ENCODE measurements around the gene ENTPD8.

DNA sequence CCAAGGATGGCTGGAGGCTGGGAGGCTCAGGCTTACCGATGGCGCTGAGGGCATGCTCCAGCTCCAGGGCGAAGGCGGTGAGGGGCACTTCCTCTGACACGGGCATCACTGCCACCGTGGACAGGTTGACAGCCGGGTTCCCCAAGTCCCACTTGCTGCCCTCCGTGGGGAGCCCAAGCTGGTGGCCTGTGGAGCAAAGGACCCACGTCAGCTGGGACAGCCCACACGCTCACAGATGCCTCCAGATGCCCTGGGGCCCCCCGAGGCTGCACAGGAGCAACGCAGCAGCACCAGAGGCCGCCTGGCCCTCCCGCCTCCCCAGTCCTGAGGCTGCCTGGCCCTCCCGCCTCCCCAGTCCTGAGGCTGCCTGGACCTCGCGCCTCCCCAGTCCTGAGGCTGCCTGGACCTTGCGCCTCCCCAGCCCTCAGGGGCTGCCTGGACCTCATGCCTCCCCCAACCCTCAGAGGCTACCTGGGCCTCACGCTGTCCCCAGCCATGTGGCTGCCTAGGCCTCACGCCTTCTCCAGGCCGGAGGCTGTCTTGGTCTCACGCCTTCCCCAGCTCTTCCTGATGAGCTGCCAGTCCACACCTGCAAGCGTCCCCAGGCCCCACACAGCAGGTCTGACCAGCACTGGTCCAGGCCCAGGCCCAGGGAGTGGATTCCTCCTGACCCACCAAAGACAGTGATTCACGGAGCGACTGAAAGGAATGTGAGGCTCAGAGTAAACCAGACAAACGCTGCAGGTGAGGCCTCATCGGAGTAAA is 43.6 kb upstream of the ENTPD8 start:
- no peak for TF ChIP-seq RAD21 (IDR thresholded peaks at IDR 0.05; ENCODE audit: low read length)
- TF ChIP-seq POLR2A (IDR thresholded peaks at IDR 0.05; ENCODE audit: low read depth, low read length): no peak
- TF ChIP-seq, protein P1, sequence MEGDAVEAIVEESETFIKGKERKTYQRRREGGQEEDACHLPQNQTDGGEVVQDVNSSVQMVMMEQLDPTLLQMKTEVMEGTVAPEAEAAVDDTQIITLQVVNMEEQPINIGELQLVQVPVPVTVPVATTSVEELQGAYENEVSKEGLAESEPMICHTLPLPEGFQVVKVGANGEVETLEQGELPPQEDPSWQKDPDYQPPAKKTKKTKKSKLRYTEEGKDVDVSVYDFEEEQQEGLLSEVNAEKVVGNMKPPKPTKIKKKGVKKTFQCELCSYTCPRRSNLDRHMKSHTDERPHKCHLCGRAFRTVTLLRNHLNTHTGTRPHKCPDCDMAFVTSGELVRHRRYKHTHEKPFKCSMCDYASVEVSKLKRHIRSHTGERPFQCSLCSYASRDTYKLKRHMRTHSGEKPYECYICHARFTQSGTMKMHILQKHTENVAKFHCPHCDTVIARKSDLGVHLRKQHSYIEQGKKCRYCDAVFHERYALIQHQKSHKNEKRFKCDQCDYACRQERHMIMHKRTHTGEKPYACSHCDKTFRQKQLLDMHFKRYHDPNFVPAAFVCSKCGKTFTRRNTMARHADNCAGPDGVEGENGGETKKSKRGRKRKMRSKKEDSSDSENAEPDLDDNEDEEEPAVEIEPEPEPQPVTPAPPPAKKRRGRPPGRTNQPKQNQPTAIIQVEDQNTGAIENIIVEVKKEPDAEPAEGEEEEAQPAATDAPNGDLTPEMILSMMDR (conservative IDR thresholded peaks at IDR 0.05; ENCODE audit: low read depth, low read length): no peak
- no peak for TF ChIP-seq NFE2L2 (IDR thresholded peaks at IDR 0.05; ENCODE audit: low read depth, low read length)
- no peak for TF ChIP-seq RCOR1 (IDR thresholded peaks at IDR 0.05; ENCODE audit: insufficient replicate concordance, low read length)
- no peak for TF ChIP-seq FOS (IDR thresholded peaks at IDR 0.05; ENCODE audit: low read depth, low read length)
- TF ChIP-seq, protein P2, sequence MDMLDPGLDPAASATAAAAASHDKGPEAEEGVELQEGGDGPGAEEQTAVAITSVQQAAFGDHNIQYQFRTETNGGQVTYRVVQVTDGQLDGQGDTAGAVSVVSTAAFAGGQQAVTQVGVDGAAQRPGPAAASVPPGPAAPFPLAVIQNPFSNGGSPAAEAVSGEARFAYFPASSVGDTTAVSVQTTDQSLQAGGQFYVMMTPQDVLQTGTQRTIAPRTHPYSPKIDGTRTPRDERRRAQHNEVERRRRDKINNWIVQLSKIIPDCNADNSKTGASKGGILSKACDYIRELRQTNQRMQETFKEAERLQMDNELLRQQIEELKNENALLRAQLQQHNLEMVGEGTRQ (IDR thresholded peaks at IDR 0.05; ENCODE audit: low read depth, low read length): no peak
- TF ChIP-seq CEBPB (IDR thresholded peaks at IDR 0.05; ENCODE audit: low read depth, low read length): no peak
- no peak for TF ChIP-seq RFX5 (IDR thresholded peaks at IDR 0.05; ENCODE audit: low read depth, low read length)
- no peak for TF ChIP-seq CHD1 (IDR thresholded peaks at IDR 0.05; ENCODE audit: low read depth, low read length)
- TF ChIP-seq MXI1 (IDR thresholded peaks at IDR 0.05; ENCODE audit: borderline replicate concordance, low read depth, low read length): no peak
- no peak for TF ChIP-seq MAZ (IDR thresholded peaks at IDR 0.05; ENCODE audit: borderline replicate concordance, low read depth, low read length)

Data from IMR-90 (cell line).